HEK293T (cell line): Measurements from ENCODE around the gene SCARB1.
A peak's percentile ranks its signal among the peaks of the same experiment; 100 is the strongest.
"Not testable (repeated sequence)": the region's sequence is repeated elsewhere in the genome, so short reads cannot be mapped to it uniquely, and the experiment has no call there.

Experiments
- CTCF ChIA-PET: fragments of 350-600 bp; formaldehyde crosslinking; extraction: SDS; loops from one replicate; lab custom pipeline; 2021; ENCODE audit warnings: antibody characterized with exemption, inconsistent platforms; lab: Yijun Ruan, JAX
- POLR2A ChIA-PET: fragments of 350-600 bp; formaldehyde crosslinking; extraction: SDS; loops from one replicate; lab custom pipeline; 2020; ENCODE audit warnings: antibody characterized with exemption, inconsistent platforms; lab: Yijun Ruan, JAX
- DNase-seq: peaks from one replicate; pipeline ENCODE4 v3.0.0; 2012; ENCODE audit warnings: mixed read lengths; ENCODE audit errors: extremely low spot score
- ARNT ChIP-seq: fragments of 450-650 bp; IDR thresholded peaks from 2 replicates; pipeline ENCODE4 v1.6.1; 2017; ENCODE audit warnings: mild to moderate bottlenecking
- BHLHE40 ChIP-seq: fragments of 450-650 bp; IDR thresholded peaks from 2 replicates; pipeline ENCODE4 v1.6.1; 2016; ENCODE audit warnings: mild to moderate bottlenecking, moderate library complexity, borderline replicate concordance
- CTBP1 ChIP-seq: fragments of 450-650 bp; IDR thresholded peaks from 2 replicates; pipeline ENCODE4 v1.6.1; 2016; ENCODE audit warnings: borderline replicate concordance
- ELF4 ChIP-seq: fragments of 450-650 bp; IDR thresholded peaks from 2 replicates; pipeline ENCODE4 v1.6.1; 2017; ENCODE audit warnings: antibody characterized with exemption
- FOXA1 ChIP-seq: fragments of 450-650 bp; IDR thresholded peaks from 2 replicates; pipeline ENCODE4 v1.6.1; 2016; ENCODE audit warnings: mild to moderate bottlenecking
- FOXK2 ChIP-seq: fragments of 450-650 bp; IDR thresholded peaks from 2 replicates; pipeline ENCODE4 v1.6.1; 2016; ENCODE audit warnings: mild to moderate bottlenecking
- FOXM1 ChIP-seq: fragments of 450-650 bp; IDR thresholded peaks from 2 replicates; pipeline ENCODE4 v1.6.1; 2017; ENCODE audit warnings: mild to moderate bottlenecking, borderline replicate concordance
- HDGF ChIP-seq: fragments of 450-650 bp; IDR thresholded peaks from 2 replicates; pipeline ENCODE4 v1.6.1; 2017; ENCODE audit warnings: antibody characterized with exemption, borderline replicate concordance
- L3MBTL2 ChIP-seq: fragments of 450-650 bp; conservative IDR thresholded peaks from 2 replicates; pipeline ENCODE4 v1.6.1; 2016; ENCODE audit warnings: mild to moderate bottlenecking
- LEF1 ChIP-seq: fragments of 450-650 bp; IDR thresholded peaks from 2 replicates; pipeline ENCODE4 v1.6.1; 2017; ENCODE audit warnings: mild to moderate bottlenecking, borderline replicate concordance
- NFRKB ChIP-seq: fragments of 450-650 bp; IDR thresholded peaks from 2 replicates; pipeline ENCODE4 v1.6.1; 2016; ENCODE audit warnings: mild to moderate bottlenecking, moderate library complexity
- SP1 ChIP-seq: fragments of 450-650 bp; IDR thresholded peaks from 2 replicates; pipeline ENCODE4 v1.6.1; 2017
- SUZ12 ChIP-seq: fragments of 450-650 bp; IDR thresholded peaks from 2 replicates; pipeline ENCODE4 v1.6.1; 2016; ENCODE audit warnings: mild to moderate bottlenecking
- TARDBP ChIP-seq: fragments of 450-650 bp; IDR thresholded peaks from 2 replicates; pipeline ENCODE4 v1.6.1; 2016
- ZNF384 ChIP-seq: fragments of 450-650 bp; IDR thresholded peaks from 2 replicates; pipeline ENCODE4 v1.6.1; 2016
- TF ChIP-seq, protein P1 (sequence below): fragments of 450-650 bp; IDR thresholded peaks from 2 replicates; pipeline ENCODE4 v1.6.1; 2016

The SCARB1 gene

DNA sequence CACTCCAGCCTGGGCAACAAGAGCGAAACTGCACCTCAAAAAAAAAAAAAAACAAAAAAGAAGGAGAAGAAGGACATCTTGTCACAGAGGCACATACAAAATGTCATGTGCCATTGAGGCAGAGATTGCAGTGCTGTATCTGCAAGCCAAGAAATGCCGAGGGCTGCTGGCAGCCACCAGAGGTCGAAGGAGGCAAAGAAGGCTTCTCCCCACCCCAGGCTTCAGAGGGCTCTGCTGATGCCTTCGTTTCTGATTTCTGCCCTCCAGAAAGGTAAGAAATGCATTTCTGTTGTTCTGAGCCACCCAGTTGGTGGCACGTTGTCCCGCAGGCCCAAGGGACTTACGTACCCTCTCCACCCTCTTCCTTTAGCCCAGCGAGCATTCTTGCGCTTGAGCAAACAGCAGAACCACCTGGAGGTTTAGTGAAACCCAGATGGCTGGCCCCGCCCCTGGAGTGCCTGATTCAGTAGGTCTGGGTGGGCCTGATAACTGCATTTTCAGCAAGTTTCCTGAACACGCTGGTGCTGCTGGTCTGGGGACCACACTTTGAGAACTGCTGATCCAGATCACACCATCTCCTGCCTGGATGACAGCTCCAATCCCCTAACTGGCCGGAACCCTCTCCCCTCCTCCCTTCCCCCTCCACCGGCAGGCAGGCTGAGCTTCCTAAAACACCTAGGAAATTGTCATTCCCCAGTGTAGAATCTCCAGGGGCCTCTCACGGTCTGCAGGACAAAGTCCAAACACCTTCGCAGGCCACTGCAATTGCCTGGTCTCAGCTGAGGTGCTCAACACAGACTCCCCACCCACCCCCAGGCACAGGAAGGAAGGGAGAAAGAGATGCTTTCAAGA lies 21.1 kb upstream of the SCARB1 start:
- ChIA-PET POLR2A (no interaction called here), CTCF (no interaction called here)
- TF ChIP-seq TARDBP (no peak), L3MBTL2 (no peak), HDGF (no peak), CTBP1 (no peak), ZNF384 (no peak), ARNT (no peak), BHLHE40 (no peak)
- no peak for DNase-seq

DNA sequence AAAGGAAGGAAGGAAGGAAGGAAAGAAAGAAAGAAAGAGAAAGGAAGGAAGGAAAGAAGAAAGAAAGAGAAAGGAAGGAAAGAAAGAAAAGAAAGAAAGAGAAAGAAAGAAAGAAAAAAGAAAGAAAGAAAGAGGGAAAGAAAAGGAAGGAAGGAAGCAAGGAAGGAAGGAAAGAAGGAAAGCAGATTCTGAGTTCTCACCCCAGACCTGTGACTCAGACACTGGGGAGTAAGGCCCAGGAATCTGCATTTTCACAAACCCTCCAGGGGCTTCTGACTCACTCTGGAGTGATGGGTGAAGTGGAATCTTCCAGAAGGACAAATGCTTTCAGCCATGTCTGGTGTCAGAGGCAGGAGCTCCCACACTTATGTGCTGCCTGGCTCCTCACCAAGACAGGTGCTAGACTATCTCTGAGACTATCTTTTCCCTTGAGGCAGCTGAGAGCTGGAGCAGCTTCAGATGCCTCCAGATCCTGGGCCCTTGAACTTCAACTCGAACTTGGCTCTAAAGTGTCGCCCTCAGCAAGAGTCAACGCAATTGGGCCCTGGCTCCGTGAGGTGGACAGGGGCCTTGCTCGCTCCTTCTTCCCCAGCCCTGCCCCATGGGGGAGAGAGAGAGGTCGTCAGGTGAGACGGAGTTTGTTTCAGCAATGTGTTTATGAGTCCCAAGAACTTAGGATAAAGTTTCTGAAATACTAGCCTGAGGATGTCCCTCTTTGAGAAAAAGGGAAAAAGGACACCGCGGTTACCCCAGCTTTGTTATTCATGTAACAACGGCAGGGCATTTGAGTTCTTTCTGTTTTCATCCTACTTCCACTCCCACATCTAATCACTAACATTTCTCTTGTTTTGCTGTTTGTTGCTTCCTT lies 19.8 kb upstream of the SCARB1 start:
- POLR2A ChIA-PET: no interaction called here
- DNase-seq: no peak
- TF ChIP-seq TARDBP: 0 out of 2 replicates have a peak, but pooled peaks have one; percentile 48
- no peak for TF ChIP-seq ZNF384
- CTCF ChIA-PET: no interaction called here

DNA sequence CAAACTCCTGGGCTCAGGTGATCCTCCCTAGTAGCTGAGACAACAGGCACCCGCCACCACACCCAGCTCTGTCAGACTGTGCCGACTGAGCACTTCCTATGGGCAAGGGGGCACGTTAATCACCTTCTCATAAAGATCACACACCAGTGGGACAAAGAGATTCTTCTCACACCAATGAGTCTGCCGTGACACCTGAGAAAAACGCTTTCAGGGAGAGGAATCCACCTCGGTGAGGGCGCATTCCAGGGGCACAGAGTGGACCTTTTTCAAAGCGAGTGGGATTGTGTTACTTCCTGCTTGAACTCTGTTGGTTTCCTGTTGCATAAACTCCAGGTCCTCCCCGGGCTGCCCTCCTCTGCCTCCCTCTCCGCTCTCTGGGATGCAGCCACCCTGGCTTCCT lies 17.5 kb upstream of the SCARB1 start:
- CTCF ChIA-PET: interaction anchor here (0.7 kb wide), 1 partner anchor 13 kb away, joined by 3 read pairs; no protein-coding TSS in a partner anchor
- TF ChIP-seq ARNT (no peak), HDGF (no peak), TARDBP (no peak), LEF1 (no peak), ZNF384 (no peak), ELF4 (no peak), L3MBTL2 (no peak)
- TF ChIP-seq, protein P1, sequence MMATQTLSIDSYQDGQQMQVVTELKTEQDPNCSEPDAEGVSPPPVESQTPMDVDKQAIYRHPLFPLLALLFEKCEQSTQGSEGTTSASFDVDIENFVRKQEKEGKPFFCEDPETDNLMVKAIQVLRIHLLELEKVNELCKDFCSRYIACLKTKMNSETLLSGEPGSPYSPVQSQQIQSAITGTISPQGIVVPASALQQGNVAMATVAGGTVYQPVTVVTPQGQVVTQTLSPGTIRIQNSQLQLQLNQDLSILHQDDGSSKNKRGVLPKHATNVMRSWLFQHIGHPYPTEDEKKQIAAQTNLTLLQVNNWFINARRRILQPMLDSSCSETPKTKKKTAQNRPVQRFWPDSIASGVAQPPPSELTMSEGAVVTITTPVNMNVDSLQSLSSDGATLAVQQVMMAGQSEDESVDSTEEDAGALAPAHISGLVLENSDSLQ: no peak
- POLR2A ChIA-PET: no interaction called here
- no peak for DNase-seq

DNA sequence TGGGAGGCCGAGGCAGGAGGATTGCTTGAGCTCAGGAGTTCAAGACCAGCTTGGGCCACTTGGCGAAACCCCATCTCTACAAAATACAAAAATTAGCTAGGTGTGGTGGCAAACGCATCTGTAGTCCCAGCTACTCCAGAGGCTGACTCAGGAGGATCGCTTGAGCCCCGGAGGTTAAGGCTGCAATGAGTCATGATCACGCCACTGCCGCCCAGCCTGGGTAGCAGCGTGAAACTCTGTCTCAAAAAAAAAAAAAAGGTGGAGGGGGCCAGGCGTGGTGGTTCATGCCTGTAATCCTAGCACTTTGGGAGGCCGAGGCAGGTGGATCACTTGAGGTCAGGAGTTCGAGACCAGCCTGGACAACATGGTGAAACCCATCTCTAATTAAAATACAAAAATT lies 16.7 kb upstream of the SCARB1 start:
- POLR2A ChIA-PET: interaction anchor here (1.2 kb wide), 1 partner anchor 34 kb away, joined by 4 read pairs; the partner anchor contains the start of gene UBC
- CTCF ChIA-PET, DNase-seq: not testable (repeated sequence)

DNA sequence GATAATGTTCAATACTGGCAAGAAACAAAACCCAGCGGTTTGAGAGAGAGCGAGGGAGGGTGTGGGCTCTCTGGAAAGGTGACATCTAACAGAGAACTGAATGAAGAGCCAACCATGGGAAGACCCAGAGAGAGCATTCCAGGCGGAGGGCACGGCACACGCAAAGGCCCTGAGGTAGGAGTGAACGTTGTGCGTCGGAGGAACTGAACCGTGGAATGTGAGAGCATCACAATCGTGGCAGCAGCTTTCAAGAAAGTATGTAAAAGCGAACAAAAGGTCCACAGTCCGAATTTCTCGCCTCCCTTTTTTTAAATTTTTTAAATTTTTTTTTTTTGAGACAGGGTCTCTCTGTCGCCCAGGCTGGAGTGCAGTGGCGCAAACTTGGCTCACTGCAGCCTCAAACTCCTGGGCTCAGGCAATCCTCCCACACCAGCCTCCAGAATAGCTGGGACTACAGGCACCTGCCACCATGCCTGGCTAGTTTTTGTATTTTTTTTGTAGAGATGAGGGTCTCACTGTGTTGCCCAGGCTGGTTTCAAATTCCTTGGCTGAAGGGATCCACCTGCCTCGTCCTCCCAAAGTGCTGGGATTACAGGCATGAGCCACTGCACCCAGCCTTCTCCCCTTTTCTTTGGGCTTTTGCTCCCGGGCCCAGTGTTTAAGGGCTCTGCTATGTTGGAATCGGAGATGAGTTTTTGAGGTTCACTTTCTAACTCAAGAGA lies 15.3 kb upstream of the SCARB1 start:
- ChIA-PET POLR2A (interaction anchor here (1.2 kb wide), 1 partner anchor 36 kb away, joined by 4 read pairs; the partner anchor contains the start of gene UBC), CTCF (no interaction called here)
- TF ChIP-seq SP1 (no peak), L3MBTL2 (no peak), FOXA1 (no peak), FOXM1 (no peak), ELF4 (no peak)
- TF ChIP-seq, protein P1: no peak
- DNase-seq: no peak

DNA sequence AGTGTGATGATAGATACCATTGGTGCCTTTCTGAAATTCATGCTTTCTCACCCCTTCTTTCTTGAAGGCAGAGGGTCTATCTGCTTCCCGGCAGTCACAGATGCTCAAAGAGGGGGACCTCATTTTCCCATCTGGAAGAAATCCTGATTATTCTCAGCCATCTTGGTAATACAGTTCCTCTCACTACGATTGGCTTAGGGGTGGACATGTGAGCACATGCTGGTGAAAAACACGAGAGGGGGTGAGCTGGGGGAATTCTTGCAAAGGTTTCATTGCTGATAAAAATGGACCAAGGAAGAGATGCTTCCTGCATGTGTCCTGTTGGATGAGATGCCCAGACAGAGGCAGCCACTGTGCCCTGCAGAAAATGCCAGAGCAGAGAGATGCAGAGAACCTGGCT lies 13.8 kb upstream of the SCARB1 start:
- POLR2A ChIA-PET: no interaction called here
- DNase-seq: no peak
- no peak for TF ChIP-seq NFRKB
- TF ChIP-seq ARNT: no peak
- no peak for TF ChIP-seq HDGF
- TF ChIP-seq BHLHE40: no peak
- TF ChIP-seq SUZ12: no peak
- no peak for TF ChIP-seq ZNF384
- no peak for TF ChIP-seq ELF4
- no peak for TF ChIP-seq L3MBTL2
- no peak for TF ChIP-seq LEF1
- TF ChIP-seq, protein P1: no peak
- TF ChIP-seq FOXA1: no peak
- no peak for TF ChIP-seq CTBP1
- TF ChIP-seq TARDBP: no peak
- no peak for TF ChIP-seq SP1
- no peak for TF ChIP-seq FOXM1
- no peak for TF ChIP-seq FOXK2
- CTCF ChIA-PET: no interaction called here
